NCI-H187 (cell line): ENCODE measurements around the gene COL28A1.

Source experiments
- DNase-seq, 2 experiments: peaks; one replicate each; lab custom pipeline; 2025; lab: John Stamatoyannopoulos, UW

Gene COL28A1

DNA sequence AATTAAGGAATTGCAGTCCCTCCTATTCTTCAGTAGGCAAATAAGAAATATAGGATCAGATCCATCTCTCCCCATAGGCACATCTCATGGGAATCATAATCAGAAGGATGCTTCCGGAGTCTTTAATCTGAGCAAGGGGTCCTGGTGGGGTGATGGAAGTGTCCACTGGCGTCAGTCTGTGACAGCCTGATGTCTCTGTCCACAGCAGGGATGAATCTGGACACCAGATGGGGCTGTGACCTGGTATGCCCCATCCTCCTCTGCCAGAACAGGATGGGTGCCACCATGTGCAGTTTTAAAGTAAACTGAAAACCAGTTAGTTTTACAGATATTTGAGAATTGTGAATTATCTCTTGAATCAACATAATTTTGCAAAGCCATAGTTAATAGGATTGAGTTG, 204.7 kb downstream of the COL28A1 start:
- no peak for DNase-seq

DNA sequence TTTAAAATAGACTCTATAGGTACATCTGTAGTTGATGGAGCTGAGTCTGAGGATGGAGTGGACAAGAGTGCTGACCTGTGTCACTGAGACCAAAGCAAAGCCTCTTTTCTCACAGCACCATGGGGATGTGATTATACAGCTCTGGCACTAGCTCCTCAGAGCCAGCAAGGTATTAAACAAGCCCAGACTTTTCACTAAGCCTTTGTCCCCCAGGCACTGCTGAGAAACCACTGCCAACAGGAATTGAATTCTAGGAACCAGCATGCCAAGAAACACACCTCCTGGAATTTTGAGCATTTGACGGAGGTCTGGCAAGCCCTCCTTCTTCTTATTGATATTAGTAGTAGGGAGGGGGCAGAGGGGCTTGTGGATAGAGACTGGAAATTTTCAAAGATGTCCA, 206.3 kb downstream of the COL28A1 start:
- no peak for DNase-seq

DNA sequence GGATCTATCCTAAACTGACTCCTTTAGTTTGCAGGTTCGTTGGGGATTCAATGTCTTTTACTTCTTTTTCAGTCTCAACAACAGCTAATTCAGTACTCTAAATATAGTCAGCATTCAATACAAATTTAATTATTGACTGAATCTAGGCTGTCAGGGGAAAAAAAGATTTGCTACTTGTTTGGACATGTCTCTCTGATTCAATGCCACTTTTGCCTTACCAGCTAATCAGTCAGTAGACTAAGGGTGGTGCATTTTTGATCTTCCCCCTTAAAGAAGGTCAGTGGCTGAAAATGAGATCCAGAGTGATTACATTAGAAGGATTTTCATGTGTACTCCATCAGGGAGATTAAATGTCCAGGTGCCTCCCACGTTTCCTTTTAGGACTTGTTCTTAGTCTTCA, 208.2 kb downstream of the COL28A1 start:
- DNase-seq = no peak

DNA sequence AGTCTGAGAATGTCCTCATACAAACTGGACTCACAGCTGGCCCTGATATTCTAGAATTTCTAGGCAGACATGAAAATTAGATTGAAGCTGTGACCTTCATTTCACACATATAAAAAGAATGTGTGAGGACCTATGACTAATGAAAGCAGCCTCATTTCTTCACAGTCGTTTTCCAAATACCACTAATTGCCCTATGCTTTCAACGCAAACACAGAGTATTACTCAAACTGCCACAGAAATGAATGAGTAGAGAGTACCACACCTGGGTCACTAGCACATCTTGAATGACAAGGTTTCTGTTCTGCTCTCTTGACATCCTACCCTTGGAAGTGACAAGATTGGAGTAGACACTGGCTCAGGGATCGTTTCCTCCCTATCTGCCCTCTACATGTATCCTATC, 211.0 kb downstream of the COL28A1 start:
- DNase-seq = no peak

DNA sequence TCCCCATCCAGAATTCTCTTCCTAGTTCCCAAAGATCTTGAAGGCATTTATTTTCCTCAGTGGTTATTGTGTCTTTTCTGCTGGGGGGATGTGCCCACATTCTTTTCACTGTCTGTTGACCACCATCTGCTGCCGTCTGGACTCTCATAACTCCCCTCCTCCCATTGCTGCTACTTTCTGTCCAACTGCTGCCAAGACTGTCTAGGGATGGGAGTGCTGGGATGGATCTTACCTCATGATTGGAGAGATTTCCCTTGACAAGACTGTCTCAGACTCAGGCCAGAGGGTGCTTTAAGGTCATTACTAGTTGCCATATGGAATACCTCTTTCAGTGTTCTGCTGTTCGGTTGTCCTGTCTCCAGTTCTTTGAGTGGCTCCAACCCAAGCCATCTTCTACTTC, 211.8 kb downstream of the COL28A1 start:
- no peak for DNase-seq

DNA sequence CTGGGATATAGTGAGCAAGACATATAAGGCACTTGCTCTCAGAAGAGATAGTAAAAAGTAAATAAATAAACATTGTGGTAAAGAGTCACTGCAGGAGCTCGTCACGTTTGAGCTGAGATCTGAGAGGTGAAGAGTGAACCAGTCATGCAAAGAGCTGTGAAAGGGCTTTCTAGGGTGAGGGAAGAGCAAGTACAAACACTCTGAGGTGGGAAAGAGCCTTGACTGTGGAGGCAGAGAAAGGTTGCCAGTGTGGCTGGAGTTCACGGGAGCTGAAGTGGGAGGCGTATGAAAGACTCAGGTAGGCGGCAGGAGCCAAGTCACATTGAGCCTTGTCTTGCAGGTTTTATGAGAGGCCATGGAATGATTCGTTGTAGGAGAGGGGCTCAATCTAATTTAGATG, 212.3 kb downstream of the COL28A1 start:
- DNase-seq = peak; percentile 65 to 89

DNA sequence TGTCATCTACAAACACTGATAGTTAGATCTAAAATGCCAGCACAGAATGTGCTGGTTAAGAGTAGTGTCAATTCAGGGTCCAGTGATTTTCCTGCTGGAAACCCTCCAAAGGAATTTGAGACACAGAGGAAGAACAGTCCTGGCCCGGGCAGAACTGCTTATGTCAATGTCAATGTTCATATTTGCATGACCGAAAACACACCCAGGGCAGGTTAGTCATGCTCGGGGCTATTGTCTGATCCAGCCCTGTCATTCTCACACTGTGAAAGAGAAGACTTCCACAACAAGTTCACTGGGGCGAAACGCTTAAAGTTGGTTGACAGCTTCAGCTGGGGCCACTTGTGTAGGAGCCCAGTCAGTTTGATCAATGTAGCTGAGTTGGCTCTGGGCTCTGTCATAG, 214.0 kb downstream of the COL28A1 start:
- DNase-seq = peak in 1 of 2 experiments; percentile 43

DNA sequence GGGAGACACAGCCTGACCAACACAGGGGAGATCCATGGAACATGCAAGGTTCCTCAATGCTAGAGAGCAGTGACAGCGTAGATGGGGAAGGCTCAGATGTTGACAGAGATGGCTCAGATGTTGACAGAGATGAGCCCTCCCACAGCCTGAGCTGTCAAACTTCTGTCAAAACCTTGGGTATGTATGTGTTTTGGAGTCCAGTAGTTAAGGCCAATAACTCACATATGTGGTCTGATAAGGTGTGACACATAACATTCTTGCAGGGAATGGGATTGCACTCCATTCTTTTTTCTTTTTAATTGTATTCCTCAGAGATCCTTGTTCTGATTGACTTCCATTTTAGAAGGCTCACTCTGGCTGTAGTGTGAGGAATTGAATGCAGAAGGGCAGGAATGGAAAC, 217.1 kb downstream of the COL28A1 start:
- DNase-seq = no peak

DNA sequence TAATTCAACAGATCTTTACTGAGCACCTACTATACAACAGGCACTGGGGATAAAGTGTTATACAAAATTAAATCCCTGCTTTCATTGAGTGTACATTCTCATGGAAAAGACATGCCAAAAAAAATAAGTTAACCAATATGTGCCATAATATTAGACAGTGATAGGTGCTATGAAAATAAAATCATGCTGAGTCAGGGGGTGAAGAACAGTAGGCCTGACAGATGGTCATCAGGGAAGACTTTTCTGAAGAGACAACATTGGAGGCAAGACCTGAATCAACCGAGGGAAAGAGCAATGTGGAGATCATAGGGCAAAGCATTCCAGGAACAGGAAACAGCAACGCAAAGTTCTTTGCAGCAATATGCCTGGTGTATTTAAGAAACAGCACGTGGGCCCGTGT, 217.8 kb downstream of the COL28A1 start:
- DNase-seq = no peak

DNA sequence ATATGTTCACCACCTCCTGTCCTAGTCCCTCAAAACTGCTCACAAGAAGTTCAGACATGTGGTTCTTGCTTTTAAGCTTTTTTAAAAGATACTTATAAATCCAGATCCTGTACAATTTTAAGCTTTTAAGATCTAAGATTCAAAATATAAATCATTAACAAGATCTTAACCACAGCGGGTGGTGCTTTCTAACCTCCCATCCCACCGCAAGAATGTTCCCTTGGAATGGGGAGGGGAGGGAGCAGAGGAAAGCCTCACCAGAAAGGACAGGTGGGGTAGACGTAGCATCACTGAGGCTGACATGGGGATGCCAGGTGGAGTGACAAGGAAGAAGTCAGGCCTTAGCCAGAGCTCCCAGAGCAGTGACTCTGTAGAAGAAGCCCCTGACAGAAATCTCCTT, 219.8 kb downstream of the COL28A1 start:
- no peak for DNase-seq

DNA sequence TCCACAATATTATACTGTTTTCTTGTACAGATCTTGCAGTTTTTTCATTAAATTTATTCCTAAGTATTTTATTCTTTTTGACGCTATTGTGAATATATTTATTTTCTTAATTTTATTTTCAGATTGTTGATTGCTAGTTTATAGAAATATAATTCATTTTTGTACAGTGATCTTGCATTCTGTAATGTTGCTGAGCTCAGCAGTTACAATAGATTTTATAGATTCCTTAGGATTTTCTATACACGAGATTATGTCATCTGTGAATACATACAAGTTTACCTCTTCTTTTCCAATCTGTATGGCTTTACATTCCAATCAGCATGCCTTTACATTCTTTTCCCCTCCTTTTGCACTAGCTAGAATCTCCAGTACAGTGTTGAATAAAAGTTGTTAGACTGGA, 223.3 kb downstream of the COL28A1 start:
- DNase-seq = no peak

DNA sequence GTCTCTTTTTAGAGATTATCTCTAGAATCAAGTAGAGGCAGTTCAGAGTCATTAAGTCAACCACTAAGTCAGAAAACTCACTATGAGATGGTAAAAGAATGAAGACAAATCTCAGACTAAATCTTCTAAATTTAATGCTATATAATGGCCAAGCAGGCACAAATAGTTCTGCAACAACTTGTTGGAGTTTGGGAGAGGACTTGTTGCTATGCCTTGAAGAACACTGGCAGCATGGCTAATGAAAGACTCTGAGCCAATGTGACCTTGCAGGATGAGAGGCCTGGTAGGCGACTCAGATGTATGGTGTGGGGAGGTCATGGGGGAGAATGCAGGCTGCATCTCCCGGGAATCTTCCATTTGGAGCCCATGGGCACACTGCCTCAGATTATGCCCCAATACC, 224.7 kb downstream of the COL28A1 start:
- DNase-seq = no peak

DNA sequence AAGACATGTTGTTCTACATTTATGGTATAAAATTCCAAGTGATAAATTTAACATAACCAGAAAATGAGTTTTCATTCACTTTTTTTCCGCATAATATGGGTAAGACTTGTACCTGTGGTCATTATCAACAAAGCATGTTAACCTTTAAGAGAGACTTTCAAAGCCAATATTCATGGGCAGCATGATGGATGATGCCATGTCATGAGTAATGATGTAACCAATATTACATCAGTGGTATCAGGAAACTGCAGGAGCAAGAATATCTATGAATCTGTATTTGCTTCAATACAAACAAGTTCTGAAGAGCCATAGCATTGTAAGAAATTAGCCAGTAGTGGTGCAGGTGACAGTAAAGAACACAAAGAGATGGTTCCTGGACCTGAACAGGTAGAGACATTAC, 226.5 kb downstream of the COL28A1 start:
- DNase-seq = no peak
